Lower leg skin (tissue), 3 donors: ENCODE data around the gene MID1.

ENCODE experiments used
- POLR2A ChIP-seq, 2 donors: fragments of 450-650 bp; IDR thresholded peaks; one replicate each; pipeline ENCODE4 v1.6.1; 2016 to 2017; ENCODE audit warnings: antibody characterized with exemption in 2 of 2, mild to moderate bottlenecking in 1 of 2, moderate library complexity in 1 of 2
- TF ChIP-seq, protein P1 (sequence below), 3 donors: fragments of 450-650 bp; IDR thresholded peaks; one replicate each; pipeline ENCODE4 v1.5.1; 2016; ENCODE audit warnings: antibody characterized with exemption in 3 of 3, mild to moderate bottlenecking in 3 of 3, moderate library complexity in 2 of 3

DNA sequence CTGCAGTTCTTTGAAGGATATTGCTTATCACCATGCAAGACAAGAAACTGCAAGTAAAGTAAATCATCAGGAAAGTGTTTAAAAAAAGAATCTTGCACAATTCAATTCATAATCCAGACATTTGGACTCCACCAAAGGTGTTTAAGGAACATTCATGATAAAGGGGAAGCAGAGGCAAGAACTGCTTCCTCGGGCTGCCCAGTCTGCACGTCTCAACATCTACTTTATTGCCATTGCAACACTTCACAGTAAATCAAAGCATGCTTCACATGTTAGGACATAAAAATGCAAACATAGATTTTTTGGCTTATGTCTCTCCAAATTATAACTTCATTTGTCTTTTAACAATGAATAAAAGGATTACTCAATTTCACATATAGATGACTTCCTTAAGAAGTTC is 42.5 kb downstream of the MID1 start:
- TF ChIP-seq, protein P1, sequence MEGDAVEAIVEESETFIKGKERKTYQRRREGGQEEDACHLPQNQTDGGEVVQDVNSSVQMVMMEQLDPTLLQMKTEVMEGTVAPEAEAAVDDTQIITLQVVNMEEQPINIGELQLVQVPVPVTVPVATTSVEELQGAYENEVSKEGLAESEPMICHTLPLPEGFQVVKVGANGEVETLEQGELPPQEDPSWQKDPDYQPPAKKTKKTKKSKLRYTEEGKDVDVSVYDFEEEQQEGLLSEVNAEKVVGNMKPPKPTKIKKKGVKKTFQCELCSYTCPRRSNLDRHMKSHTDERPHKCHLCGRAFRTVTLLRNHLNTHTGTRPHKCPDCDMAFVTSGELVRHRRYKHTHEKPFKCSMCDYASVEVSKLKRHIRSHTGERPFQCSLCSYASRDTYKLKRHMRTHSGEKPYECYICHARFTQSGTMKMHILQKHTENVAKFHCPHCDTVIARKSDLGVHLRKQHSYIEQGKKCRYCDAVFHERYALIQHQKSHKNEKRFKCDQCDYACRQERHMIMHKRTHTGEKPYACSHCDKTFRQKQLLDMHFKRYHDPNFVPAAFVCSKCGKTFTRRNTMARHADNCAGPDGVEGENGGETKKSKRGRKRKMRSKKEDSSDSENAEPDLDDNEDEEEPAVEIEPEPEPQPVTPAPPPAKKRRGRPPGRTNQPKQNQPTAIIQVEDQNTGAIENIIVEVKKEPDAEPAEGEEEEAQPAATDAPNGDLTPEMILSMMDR (IDR thresholded peaks at IDR 0.05) = no peak
- TF ChIP-seq POLR2A (IDR thresholded peaks at IDR 0.05) = no peak
